PC-3 (cell line): ENCODE data around the gene CCR9.

Experiments used
- CTCF ChIP-seq: fragments of 300-600 bp; sonication (generic); conservative IDR thresholded peaks from 2 replicates; pipeline ENCODE4 v1.5.1; 2017; ENCODE audit warnings: antibody characterized with exemption, low read depth, mild to moderate bottlenecking, low read length
- EZH2 ChIP-seq: fragments of 300-600 bp; sonication (generic); IDR thresholded peaks from one replicate; pipeline ENCODE4 v1.6.1; 2017; ENCODE audit warnings: antibody characterized with exemption, mild to moderate bottlenecking, low read length; ENCODE audit not compliant: unreplicated experiment
- EZH2phosphoT487 ChIP-seq: fragments of 300-600 bp; sonication (generic); IDR thresholded peaks from 2 replicates; pipeline ENCODE4 v1.6.1; 2018; ENCODE audit warnings: mild to moderate bottlenecking, antibody characterized with exemption, low read length, borderline replicate concordance

DNA sequence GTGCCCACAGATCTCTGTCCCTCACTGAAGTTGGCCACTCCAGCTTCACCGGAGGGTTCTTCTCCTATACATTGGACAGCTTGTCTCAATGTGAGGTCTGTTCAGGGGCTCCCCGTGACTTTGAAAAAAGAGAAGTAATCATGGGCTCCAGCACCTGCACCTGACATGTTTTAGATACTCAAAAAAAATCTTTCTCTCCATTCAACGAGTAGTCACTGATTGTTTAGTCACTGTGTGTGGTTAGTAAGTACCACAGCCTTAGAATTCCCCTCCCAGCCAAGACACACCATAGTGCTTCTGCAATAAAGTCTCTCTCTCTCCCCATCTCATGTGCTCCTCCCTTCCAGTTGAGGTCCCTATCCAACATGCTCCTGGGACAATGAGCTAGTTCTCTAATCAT is 18.6 kb downstream of the CCR9 start:
- TF ChIP-seq CTCF (no peak), EZH2 (no peak), EZH2phosphoT487 (no peak)
